Rectal smooth muscle tissue (tissue), 1 donor: ENCODE results near the gene SOCS4.
"Not testable (repeated sequence)": the region's sequence is repeated elsewhere in the genome, so short reads cannot be mapped to it uniquely, and the experiment has no call there.

Experiments
- H3K27ac ChIP-seq: one replicate; pipeline ENCODE4 v1.7.0; 2013; ENCODE audit warnings: low read depth, low read length, inconsistent platforms
- H3K27me3 ChIP-seq: one replicate; pipeline ENCODE4 v1.7.0; 2013; ENCODE audit warnings: low read length; ENCODE audit not compliant: control insufficient read depth, insufficient read depth
- H3K36me3 ChIP-seq: one replicate; pipeline ENCODE4 v1.7.0; 2013; ENCODE audit warnings: low read length; ENCODE audit not compliant: control insufficient read depth, insufficient read depth
- H3K4me1 ChIP-seq: one replicate; pipeline ENCODE4 v1.7.0; 2013; ENCODE audit warnings: low read length; ENCODE audit not compliant: control insufficient read depth, insufficient read depth
- H3K4me3 ChIP-seq: one replicate; pipeline ENCODE4 v1.7.0; 2013; ENCODE audit warnings: low read length
- H3K9ac ChIP-seq: one replicate; pipeline ENCODE4 v1.7.0; 2013; ENCODE audit warnings: low read length

Gene SOCS4

DNA sequence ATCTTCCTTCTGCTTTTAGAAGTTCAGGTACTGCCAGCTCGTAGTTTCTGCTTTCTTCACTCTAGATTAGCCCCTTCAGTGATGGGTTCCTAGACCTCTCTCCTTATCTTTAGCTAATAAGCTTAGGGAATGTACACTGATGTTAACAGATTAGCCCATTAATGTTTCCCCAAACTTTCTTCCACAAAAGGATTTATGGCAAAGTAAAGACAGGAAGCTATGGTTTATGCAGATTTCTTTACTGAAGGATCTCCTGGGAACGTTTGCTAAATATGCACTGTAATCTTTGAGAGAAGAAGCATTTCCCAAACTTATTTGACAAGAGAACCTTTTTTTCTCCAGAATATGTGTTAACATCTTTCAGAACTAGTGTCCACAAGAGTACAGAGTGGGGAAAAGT lies 4.2 kb downstream of the SOCS4 start:
- peaks cover 10% of the 10 kb centered on the region for H3K4me1 ChIP-seq
- no peaks in the 10 kb centered on the region for H3K36me3 ChIP-seq
- no peak overlapping the region for H3K4me3 ChIP-seq
- H3K27me3 ChIP-seq = no peaks in the 10 kb centered on the region
- no peak overlapping the region for H3K9ac ChIP-seq
- no peak overlapping the region for H3K27ac ChIP-seq

GRCh38 chr14:55037995-55038394 lies 11.0 kb downstream of the SOCS4 start:
- not testable (repeated sequence) for H3K27ac ChIP-seq, H3K9ac ChIP-seq, H3K36me3 ChIP-seq, H3K4me1 ChIP-seq, H3K27me3 ChIP-seq, H3K4me3 ChIP-seq

GRCh38 chr14:55038708-55039107 lies 11.7 kb downstream of the SOCS4 start:
- Histone ChIP-seq H3K36me3 (peaks cover 6% of the 10 kb centered on the region), H3K9ac (no peak overlapping the region), H3K4me1 (no peaks in the 10 kb centered on the region), H3K4me3 (no peak overlapping the region), H3K27ac (no peak overlapping the region), H3K27me3 (no peaks in the 10 kb centered on the region)

DNA sequence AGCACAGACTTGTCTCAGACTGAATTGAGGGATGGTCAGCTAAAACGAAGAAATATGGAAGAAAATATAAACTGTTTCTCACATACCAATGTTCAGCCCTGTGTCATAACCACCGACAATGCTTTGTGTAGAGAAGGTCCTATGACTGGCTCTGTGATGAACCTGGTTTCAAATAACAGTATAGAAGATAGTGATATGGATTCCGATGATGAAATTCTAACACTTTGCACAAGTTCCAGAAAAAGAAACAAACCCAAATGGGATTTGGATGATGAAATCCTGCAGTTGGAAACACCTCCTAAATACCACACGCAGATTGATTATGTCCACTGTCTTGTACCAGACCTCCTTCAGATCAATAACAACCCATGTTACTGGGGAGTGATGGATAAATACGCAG lies 16.5 kb downstream of the SOCS4 start:
- Histone ChIP-seq H3K4me1 (no peaks in the 10 kb centered on the region), H3K4me3 (no peak overlapping the region), H3K27ac (no peak overlapping the region), H3K27me3 (no peaks in the 10 kb centered on the region), H3K9ac (no peak overlapping the region), H3K36me3 (peaks cover 8% of the 10 kb centered on the region)

DNA sequence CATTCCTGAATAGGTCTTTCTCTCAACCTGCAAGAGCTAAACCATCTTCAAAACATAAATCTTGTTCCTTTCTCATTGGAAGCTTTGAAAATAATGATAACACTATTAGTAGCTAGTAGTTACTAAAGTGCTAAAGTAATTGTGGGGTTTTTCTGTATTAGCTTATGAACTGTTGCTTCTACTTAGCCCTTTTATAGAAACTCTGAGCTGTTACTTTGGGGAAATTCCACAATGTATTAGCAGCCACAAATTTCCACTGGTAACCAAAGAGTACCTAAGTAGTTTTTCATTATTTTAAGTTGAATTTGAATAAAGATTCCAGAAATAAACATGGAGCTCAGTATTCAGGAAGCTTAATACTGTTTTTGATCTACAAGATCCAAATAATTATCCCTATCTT lies 18.1 kb downstream of the SOCS4 start:
- Histone ChIP-seq H3K4me3 (no peak overlapping the region), H3K4me1 (no peaks in the 10 kb centered on the region), H3K9ac (no peak overlapping the region), H3K36me3 (peaks cover 8% of the 10 kb centered on the region), H3K27me3 (no peaks in the 10 kb centered on the region), H3K27ac (no peak overlapping the region)

GRCh38 chr14:55047301-55048053 lies 20.4 kb downstream of the SOCS4 start:
- Histone ChIP-seq H3K4me3 (no peak overlapping the region), H3K27ac (no peak overlapping the region), H3K4me1 (peaks cover 7% of the 10 kb centered on the region), H3K9ac (no peak overlapping the region), H3K27me3 (no peaks in the 10 kb centered on the region), H3K36me3 (peaks cover 8% of the 10 kb centered on the region)

DNA sequence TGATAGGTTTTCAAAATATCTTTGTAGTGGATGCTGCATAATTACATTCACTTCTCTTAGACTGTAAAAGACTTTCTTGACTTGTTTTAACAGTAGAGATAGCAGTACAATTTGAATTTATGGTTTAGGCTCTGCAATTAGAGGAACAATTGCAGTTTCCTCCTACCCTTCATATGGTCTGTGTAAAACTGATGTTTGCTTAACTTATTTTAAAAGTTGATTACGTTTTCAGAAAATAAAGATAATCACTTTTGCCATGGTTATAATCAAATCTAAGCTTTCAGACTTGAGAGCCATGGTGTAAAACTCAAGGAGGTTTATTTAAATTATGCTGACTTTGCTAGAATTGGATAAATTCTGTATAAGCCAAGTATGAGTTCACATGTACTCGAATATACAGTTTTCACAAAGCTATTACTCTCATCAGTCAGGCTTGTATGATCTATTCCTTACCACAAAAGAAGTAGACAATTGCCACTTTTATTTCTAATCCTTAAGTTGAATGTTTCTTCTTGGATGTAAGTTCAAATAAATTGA lies 21.9 kb downstream of the SOCS4 start:
- Histone ChIP-seq H3K27ac (no peak overlapping the region), H3K9ac (no peak overlapping the region), H3K4me3 (no peak overlapping the region), H3K4me1 (peaks cover 14% of the 10 kb centered on the region), H3K27me3 (no peaks in the 10 kb centered on the region), H3K36me3 (peaks cover 1% of the 10 kb centered on the region)

GRCh38 chr14:55051165-55051422 lies 24.1 kb downstream of the SOCS4 start:
- H3K4me1 ChIP-seq = peaks cover 14% of the 10 kb centered on the region
- no peaks in the 10 kb centered on the region for H3K27me3 ChIP-seq
- H3K27ac ChIP-seq = peak overlapping the region; percentile 100
- peak overlapping the region; percentile 99 for H3K4me3 ChIP-seq
- H3K36me3 ChIP-seq = no peaks in the 10 kb centered on the region
- peak overlapping the region; percentile 51 for H3K9ac ChIP-seq

- Histone ChIP-seq H3K4me1 (peaks cover 14% of the 10 kb centered on the region), H3K27me3 (no peaks in the 10 kb centered on the region), H3K36me3 (no peaks in the 10 kb centered on the region), H3K9ac (peak within 1 kb of the TSS; percentile 100), H3K27ac (peak within 1 kb of the TSS; percentile 100), H3K4me3 (peak within 1 kb of the TSS; percentile 99)
These were observed 24.6 kb downstream of the SOCS4 start, which contains the start of gene MAPK1IP1L for GRCh38 chr14:55051423-55052268. Gene MAPK1IP1L (plus strand): TSS chr14:55051647. CDS start chr14:55061684, 10,037 bp downstream.

DNA sequence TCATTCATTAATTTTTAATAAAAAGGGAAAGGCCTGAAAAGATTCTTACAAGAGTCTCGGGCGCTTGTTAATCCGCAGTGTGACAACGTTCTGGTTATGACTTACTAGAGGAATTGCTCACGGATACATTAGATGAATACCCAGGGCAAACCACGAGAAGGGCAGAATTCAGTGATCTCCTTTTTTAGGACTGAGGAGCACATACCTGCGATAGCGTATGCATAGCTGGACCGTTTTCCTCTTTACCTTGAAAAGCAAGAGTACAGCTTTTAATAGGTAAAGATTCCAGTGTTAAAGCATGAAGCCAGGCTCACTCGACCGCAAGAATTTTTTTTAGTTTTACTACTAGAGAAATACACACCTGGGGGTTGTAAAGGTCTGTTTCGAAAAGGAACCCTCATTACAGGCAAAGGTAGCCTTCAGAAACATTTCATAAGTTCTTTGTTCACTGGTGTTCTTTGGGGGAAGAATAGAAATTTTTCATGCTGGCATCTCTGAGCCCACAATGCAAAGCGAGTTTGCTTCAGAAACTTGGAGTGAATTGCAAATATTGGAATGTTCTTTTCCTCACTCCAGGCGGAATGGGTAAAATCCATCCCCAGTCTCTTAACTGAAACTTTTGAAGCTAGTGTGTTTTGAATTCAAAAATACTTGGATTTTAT lies 25.4 kb downstream of the SOCS4 start:
- H3K27ac ChIP-seq = peak overlapping the region; percentile 100
- H3K36me3 ChIP-seq = no peaks in the 10 kb centered on the region
- H3K4me1 ChIP-seq = peaks cover 14% of the 10 kb centered on the region
- H3K9ac ChIP-seq = peak overlapping the region; percentile 59
- peak overlapping the region; percentile 99 for H3K4me3 ChIP-seq
- H3K27me3 ChIP-seq = no peaks in the 10 kb centered on the region

- peaks cover 2% of the 10 kb centered on the region for H3K36me3 ChIP-seq
- peaks cover 14% of the 10 kb centered on the region for H3K4me1 ChIP-seq
- H3K9ac ChIP-seq = no peak overlapping the region
- no peaks in the 10 kb centered on the region for H3K27me3 ChIP-seq
- H3K27ac ChIP-seq = peak overlapping the region; percentile 100
- H3K4me3 ChIP-seq = peak overlapping the region; percentile 99
These were observed 26.0 kb downstream of the SOCS4 start for GRCh38 chr14:55053018-55053417.

DNA sequence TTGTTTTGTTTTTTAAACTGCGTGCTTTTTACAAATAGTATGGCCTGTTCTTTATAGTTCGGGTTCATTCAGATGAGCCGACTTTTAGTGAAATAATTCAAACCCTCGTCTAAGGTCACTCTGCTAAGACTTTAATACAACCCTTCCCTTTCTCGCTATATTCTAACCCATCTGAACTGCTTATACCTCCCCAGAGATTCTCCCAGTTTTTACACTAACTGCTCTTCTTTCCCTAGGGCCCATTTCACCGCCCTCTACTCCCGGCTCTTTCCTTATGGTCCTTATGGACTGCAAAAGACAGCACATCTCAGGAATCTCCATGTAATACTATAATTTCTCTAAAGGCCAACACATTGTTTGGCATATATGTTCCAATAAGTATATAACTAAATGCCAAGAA lies 26.5 kb downstream of the SOCS4 start:
- no peaks in the 10 kb centered on the region for H3K27me3 ChIP-seq
- peaks cover 3% of the 10 kb centered on the region for H3K36me3 ChIP-seq
- H3K27ac ChIP-seq = no peak overlapping the region
- H3K4me1 ChIP-seq = peaks cover 14% of the 10 kb centered on the region
- H3K4me3 ChIP-seq = no peak overlapping the region
- no peak overlapping the region for H3K9ac ChIP-seq
